Measurements from ENCODE around the gene TUBA8.

TUBA8 gene

DNA sequence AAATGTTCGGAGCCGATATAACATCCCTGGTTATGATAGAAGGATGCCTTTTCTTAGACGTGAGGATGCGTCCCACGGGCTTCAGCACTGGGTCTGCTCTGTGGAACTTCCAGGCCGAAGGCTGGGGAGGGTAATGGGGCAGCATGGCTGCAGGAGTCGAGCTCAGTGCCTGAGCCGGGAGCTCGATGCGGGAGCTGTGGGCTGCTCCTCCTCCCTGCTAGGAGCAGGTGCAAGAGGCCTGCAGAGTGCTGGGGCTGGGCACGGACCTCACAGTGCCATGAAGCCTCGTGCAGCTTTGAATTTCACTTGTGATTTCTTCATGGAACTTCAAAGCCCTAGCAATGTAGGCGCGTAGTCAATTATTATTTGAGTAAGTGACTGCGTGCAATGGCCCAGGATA lies 6.0 kb downstream of the TUBA8 start:
- TF ChIP-seq YY1 (IDR thresholded peaks at IDR 0.05; ENCODE audit: low read depth) = no peak
- TF ChIP-seq ZBTB7A (IDR thresholded peaks at IDR 0.05; ENCODE audit: low read depth) = no peak
- no peak for TF ChIP-seq FOXM1 (IDR thresholded peaks at IDR 0.05; ENCODE audit: borderline replicate concordance, low read depth)
- TF ChIP-seq EP300 (IDR thresholded peaks at IDR 0.05; ENCODE audit: borderline replicate concordance) = no peak
- no peak for TF ChIP-seq NFIC (IDR thresholded peaks at IDR 0.05)
- TF ChIP-seq, protein P1, sequence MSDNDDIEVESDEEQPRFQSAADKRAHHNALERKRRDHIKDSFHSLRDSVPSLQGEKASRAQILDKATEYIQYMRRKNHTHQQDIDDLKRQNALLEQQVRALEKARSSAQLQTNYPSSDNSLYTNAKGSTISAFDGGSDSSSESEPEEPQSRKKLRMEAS (IDR thresholded peaks at IDR 0.05) = no peak
- no peak for TF ChIP-seq RAD21 (IDR thresholded peaks at IDR 0.05; ENCODE audit: low read depth)
- TF ChIP-seq, protein P2, sequence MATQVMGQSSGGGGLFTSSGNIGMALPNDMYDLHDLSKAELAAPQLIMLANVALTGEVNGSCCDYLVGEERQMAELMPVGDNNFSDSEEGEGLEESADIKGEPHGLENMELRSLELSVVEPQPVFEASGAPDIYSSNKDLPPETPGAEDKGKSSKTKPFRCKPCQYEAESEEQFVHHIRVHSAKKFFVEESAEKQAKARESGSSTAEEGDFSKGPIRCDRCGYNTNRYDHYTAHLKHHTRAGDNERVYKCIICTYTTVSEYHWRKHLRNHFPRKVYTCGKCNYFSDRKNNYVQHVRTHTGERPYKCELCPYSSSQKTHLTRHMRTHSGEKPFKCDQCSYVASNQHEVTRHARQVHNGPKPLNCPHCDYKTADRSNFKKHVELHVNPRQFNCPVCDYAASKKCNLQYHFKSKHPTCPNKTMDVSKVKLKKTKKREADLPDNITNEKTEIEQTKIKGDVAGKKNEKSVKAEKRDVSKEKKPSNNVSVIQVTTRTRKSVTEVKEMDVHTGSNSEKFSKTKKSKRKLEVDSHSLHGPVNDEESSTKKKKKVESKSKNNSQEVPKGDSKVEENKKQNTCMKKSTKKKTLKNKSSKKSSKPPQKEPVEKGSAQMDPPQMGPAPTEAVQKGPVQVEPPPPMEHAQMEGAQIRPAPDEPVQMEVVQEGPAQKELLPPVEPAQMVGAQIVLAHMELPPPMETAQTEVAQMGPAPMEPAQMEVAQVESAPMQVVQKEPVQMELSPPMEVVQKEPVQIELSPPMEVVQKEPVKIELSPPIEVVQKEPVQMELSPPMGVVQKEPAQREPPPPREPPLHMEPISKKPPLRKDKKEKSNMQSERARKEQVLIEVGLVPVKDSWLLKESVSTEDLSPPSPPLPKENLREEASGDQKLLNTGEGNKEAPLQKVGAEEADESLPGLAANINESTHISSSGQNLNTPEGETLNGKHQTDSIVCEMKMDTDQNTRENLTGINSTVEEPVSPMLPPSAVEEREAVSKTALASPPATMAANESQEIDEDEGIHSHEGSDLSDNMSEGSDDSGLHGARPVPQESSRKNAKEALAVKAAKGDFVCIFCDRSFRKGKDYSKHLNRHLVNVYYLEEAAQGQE (IDR thresholded peaks at IDR 0.05; ENCODE audit: low read depth) = no peak
- no peak for TF ChIP-seq TCF12 (IDR thresholded peaks at IDR 0.05; ENCODE audit: low read depth)

DNA sequence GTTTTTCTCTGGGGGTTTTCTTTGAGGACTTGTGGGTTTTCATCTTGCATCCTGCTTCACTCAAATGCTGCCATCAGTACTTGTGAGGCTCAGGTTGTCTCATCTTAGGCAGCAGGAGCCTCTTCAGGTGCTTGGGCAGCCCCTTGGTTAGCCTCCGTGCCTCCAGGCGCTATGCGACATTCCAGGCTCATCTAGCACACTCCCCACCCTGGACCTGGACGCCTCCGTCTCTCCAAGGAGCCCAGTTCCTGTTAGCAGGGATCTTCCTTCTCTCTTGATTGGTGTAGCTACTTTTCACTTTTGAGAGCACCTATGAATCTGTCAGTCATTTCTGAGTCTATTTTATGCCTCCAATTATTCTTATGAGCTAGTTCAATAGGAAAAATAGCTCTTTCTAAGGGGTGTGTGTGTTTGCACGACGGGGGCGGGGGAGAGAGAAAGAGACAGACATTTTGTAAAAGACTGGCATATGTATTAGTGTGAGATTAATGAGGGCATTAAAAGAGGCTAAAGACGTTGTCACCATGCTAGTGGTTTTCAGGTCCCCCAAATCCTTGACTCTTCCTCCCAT lies 7.8 kb downstream of the TUBA8 start:
- no peak for TF ChIP-seq RAD21 (IDR thresholded peaks at IDR 0.05; ENCODE audit: low read depth)
- TF ChIP-seq, protein P1 (IDR thresholded peaks at IDR 0.05) = no peak
- TF ChIP-seq TAF1 (IDR thresholded peaks at IDR 0.05; ENCODE audit: low read depth) = no peak
- no peak for TF ChIP-seq CEBPB (IDR thresholded peaks at IDR 0.05)
- no peak for TF ChIP-seq TEAD4 (IDR thresholded peaks at IDR 0.05)
- TF ChIP-seq, protein P2 (IDR thresholded peaks at IDR 0.05; ENCODE audit: low read depth) = no peak
- no peak for TF ChIP-seq EP300 (IDR thresholded peaks at IDR 0.05; ENCODE audit: borderline replicate concordance)
- no peak for TF ChIP-seq NFIC (IDR thresholded peaks at IDR 0.05)
- TF ChIP-seq, protein P3, sequence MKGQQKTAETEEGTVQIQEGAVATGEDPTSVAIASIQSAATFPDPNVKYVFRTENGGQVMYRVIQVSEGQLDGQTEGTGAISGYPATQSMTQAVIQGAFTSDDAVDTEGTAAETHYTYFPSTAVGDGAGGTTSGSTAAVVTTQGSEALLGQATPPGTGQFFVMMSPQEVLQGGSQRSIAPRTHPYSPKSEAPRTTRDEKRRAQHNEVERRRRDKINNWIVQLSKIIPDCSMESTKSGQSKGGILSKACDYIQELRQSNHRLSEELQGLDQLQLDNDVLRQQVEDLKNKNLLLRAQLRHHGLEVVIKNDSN (IDR thresholded peaks at IDR 0.05) = no peak
- no peak for TF ChIP-seq CREB1 (IDR thresholded peaks at IDR 0.05; ENCODE audit: low read depth)
- no peak for TF ChIP-seq ZBTB7A (IDR thresholded peaks at IDR 0.05; ENCODE audit: low read depth)
- no peak for TF ChIP-seq YY1 (IDR thresholded peaks at IDR 0.05; ENCODE audit: low read depth)
- TF ChIP-seq FOXM1 (IDR thresholded peaks at IDR 0.05; ENCODE audit: borderline replicate concordance, low read depth) = no peak
- no peak for TF ChIP-seq EGR1 (IDR thresholded peaks at IDR 0.05)
- TF ChIP-seq TCF12 (IDR thresholded peaks at IDR 0.05; ENCODE audit: low read depth) = no peak

DNA sequence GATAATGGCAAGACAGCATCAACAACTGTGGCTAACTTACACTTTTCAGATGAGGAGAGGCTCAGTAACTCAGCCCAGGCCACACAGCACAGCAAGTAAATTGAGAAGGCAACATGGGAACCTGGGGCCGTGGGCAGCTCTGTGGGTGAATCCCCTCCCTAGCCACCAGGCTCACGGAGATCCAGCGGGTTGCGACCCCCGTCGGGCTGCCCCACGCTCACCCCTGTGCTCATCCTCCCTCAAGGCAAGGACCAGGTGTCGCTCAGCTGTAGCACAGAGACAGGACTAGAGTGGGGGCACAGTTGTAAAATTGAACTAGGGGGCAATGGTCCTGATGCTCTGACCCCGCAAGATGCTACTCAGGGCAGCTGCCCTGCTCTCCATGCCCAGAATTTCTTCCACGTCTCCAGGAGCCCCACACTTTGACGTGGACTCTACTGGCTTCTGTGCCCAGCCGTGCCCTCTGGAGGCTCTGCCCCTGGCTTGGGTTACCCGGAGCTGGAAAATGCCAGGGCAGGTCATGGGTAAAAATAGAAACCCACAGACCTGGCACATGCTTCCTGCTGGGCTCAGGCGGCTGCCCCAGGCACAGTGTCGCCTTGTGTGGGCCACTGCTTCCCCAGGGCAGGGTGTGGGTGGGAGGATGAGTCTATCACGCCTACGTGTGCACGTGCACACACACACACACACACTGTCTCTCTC lies 9.0 kb downstream of the TUBA8 start:
- TF ChIP-seq, protein P1 (IDR thresholded peaks at IDR 0.05) = no peak
- no peak for TF ChIP-seq TAF1 (IDR thresholded peaks at IDR 0.05; ENCODE audit: low read depth)
- TF ChIP-seq, protein P3 (IDR thresholded peaks at IDR 0.05) = no peak
- no peak for TF ChIP-seq ZBTB7A (IDR thresholded peaks at IDR 0.05; ENCODE audit: low read depth)
- TF ChIP-seq RAD21 (IDR thresholded peaks at IDR 0.05; ENCODE audit: low read depth) = no peak
- no peak for TF ChIP-seq EGR1 (IDR thresholded peaks at IDR 0.05)
- no peak for TF ChIP-seq FOXM1 (IDR thresholded peaks at IDR 0.05; ENCODE audit: borderline replicate concordance, low read depth)
- no peak for TF ChIP-seq EP300 (IDR thresholded peaks at IDR 0.05; ENCODE audit: borderline replicate concordance)
- no peak for TF ChIP-seq YY1 (IDR thresholded peaks at IDR 0.05; ENCODE audit: low read depth)
- TF ChIP-seq, protein P2 (IDR thresholded peaks at IDR 0.05; ENCODE audit: low read depth) = no peak
- TF ChIP-seq NFIC (IDR thresholded peaks at IDR 0.05) = no peak
- no peak for TF ChIP-seq TEAD4 (IDR thresholded peaks at IDR 0.05)
- no peak for TF ChIP-seq CREB1 (IDR thresholded peaks at IDR 0.05; ENCODE audit: low read depth)
- TF ChIP-seq CEBPB (IDR thresholded peaks at IDR 0.05) = no peak
- TF ChIP-seq TCF12 (IDR thresholded peaks at IDR 0.05; ENCODE audit: low read depth) = no peak
